IPS-18c (cell line): ENCODE results near the gene ANKS3.

Experiments
- H3K4me3 ChIP-seq: 2 replicates; pipeline ENCODE4 v1.7.0; 2013; ENCODE audit warnings: low read depth, mild to moderate bottlenecking, low read length, moderate library complexity; ENCODE audit not compliant: insufficient read depth
- H3K9me3 ChIP-seq: one replicate; pipeline ENCODE4 v1.6.1; 2013; ENCODE audit warnings: mild to moderate bottlenecking, low read length, moderate library complexity; ENCODE audit not compliant: control insufficient read depth, insufficient read depth

The ANKS3 gene, protein sequence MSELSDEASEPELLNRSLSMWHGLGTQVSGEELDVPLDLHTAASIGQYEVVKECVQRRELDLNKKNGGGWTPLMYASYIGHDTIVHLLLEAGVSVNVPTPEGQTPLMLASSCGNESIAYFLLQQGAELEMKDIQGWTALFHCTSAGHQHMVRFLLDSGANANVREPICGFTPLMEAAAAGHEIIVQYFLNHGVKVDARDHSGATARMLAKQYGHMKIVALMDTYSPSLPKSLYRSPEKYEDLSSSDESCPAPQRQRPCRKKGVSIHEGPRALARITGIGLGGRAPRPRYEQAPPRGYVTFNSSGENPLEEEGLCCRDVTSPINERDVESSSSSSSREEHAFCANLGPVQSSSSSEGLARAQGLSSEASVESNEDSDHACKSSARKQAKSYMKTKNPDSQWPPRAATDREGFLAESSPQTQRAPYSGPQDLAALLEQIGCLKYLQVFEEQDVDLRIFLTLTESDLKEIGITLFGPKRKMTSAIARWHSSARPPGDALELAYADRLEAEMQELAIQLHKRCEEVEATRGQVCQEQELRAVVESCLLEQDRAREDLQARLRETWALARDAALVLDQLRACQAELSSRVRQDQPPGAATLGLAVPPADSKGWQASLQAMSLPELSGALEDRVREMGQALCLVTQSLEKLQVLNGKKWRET

DNA sequence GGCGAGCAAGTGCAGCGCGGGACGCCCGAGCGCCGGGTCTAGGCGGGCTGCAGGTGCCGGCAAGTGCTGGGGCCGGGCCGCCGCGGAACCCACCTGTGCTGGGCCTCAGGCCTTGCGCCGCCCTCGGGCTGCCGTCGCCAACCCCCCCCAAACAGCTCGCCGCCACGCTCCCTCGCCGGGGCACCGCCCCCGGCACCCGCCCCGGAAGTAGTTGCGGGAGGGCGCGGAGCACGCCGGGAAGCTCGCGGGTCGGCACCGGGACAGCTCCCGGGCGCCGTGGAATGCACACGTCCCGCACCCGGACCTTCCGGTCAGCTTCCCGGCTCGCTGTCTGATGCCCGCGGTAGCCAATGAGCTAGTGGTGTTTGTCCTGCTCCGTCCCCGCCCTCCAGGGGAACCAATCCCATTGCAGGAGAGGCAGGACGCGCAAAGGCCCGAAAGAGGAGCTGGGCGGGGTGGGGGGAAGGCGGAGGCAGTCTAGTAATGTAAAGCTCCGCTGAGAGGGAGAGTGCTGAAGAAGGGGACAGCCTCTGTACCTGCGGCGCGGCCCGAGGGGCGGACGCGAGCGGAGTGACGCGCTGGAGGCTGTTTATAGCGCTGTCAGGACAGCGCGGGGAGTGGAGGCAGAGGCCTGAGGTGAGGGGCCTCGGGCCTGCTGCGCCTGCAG, at the start of gene ANKS3, which contains the start of gene DNAAF8:
TSS of gene ANKS3 (minus strand) at position 209 of the 667 bp plus-strand sequence. CDS start 4,122 bp downstream, outside the sequence.
TSS of gene DNAAF8 (plus strand) at position 475 of the 667 bp plus-strand sequence. CDS start 1,978 bp downstream, outside the sequence.
- Histone ChIP-seq H3K9me3 (no peaks in the 10 kb centered on the region), H3K4me3 (peak within 1 kb of the TSS; percentile 98)

GRCh38 chr16:4783251-4783950, 49.3 kb upstream of the ANKS3 start:
- peaks cover 2% of the 10 kb centered on the region for H3K9me3 ChIP-seq
- H3K4me3 ChIP-seq: no peak overlapping the region

DNA sequence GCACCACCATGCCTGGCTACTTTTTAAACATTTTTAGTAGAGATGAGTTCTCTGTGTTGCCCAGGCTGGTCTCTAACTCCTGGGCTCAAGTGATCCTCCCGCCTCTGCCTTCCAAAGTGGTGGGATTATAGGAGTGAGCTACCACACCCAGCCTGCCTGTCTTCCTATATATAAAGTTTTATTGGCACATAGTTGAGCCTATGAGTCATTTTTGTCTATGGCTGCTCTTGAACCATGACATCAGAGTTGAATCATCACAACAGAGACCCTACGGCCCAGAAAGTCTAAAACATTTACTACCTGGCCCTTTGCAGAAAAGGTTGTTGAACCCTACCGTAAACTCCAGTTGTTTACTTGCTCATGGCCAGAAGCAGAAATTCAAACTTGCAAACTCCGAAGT, 46.2 kb upstream of the ANKS3 start:
- H3K9me3 ChIP-seq: peaks cover 2% of the 10 kb centered on the region
- no peak overlapping the region for H3K4me3 ChIP-seq

DNA sequence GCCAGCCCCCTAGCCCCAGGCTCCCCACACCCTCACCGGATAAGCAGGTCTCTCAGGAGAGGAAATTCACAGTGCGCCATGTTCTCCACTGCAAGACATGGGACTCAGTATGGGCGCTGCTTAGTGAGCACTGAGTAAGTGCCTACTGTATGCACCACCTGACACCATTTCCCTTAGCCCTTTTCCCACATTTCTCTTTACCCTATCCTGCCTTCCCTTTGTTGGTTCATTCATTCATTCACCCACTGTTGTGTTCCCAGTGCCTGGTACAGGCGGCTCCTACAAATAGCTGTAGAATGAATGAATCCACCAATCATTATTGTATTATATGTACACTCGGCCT, 44.0 kb upstream of the ANKS3 start:
- H3K4me3 ChIP-seq: no peak overlapping the region
- H3K9me3 ChIP-seq: no peaks in the 10 kb centered on the region

GRCh38 chr16:4777339-4778049, 43.4 kb upstream of the ANKS3 start:
- H3K4me3 ChIP-seq: no peak overlapping the region

DNA sequence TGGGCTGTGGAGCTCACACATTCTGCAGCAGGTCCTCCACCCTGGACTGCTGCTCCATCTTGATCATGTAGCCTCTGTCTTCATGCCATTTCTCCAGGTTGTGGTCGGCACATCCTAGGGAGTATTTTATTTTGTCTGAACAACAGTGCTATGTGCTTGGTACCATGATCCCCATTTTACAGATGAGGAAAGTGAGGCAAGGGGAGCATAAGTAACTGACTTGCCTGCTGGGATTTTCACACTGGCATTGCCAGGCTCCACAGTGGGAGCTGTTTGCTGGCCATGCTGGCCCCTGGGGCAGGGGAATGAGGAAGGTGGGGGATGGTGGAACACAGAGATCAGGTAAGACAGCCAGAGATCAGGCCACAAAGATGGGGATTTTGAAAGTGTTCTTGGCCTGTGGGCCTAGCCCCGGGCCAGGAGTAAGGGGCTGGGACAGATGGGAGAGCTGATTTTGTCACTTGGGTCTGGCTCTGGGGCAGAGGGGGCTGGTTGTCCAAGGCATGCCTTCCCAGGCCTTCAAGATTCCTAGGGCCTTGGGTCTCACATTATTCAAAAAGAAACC, 42.2 kb upstream of the ANKS3 start:
- no peak overlapping the region for H3K4me3 ChIP-seq

More at GRCh38 chr16:4777339-4778049, 43.4 kb upstream of the ANKS3 start:
- H3K9me3 ChIP-seq: no peaks in the 10 kb centered on the region

GRCh38 chr16:4775005-4775404, 40.9 kb upstream of the ANKS3 start:
- H3K9me3 ChIP-seq: no peaks in the 10 kb centered on the region

More for the DNA sequence above, 42.2 kb upstream of the ANKS3 start:
- H3K9me3 ChIP-seq: no peaks in the 10 kb centered on the region

DNA sequence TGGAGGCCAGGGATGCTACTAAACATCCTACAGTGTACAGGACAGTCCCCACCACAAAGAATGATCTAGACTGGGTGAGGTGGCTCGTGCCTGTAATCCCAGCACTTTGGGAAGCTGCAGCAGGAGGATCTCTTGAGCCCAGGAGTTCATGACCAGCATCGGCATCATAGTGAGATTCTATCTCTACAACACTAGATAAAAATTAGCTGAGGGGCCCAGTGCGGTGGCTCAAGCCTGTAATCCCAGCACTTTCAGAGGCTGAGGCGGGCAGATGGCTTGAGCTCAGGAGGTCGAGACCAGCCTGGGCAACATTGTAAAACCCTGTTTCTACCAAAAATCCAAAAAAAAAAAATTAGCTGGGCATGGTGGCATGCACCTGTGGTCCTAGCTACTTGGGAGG, 38.3 kb upstream of the ANKS3 start:
- Histone ChIP-seq H3K9me3 (no peaks in the 10 kb centered on the region), H3K4me3 (no peak overlapping the region)

More at GRCh38 chr16:4775005-4775404, 40.9 kb upstream of the ANKS3 start:
- no peak overlapping the region for H3K4me3 ChIP-seq

- Histone ChIP-seq H3K4me3 (no peak overlapping the region), H3K9me3 (no peaks in the 10 kb centered on the region)
Measured at GRCh38 chr16:4771646-4772045, 37.6 kb upstream of the ANKS3 start.

- peak overlapping the region; percentile 64; the same call in 1 of the 2 replicates for H3K4me3 ChIP-seq
- no peaks in the 10 kb centered on the region for H3K9me3 ChIP-seq
Measured at GRCh38 chr16:4769306-4769638, 35.2 kb upstream of the ANKS3 start.

- no peaks in the 10 kb centered on the region for H3K9me3 ChIP-seq
Measured at GRCh38 chr16:4768549-4769305, 34.7 kb upstream of the ANKS3 start.

GRCh38 chr16:4767872-4768548, 33.9 kb upstream of the ANKS3 start:
- H3K4me3 ChIP-seq: peak overlapping the region; percentile 66
- no peaks in the 10 kb centered on the region for H3K9me3 ChIP-seq

More at GRCh38 chr16:4768549-4769305, 34.7 kb upstream of the ANKS3 start:
- H3K4me3 ChIP-seq: peak overlapping the region; percentile 66

GRCh38 chr16:4766875-4767628, 33.0 kb upstream of the ANKS3 start, which contains the start of gene ZNF500:
Gene ZNF500 (minus strand): TSS chr16:4767162. CDS start chr16:4765978, 1,184 bp downstream.
- no peaks in the 10 kb centered on the region for H3K9me3 ChIP-seq
- peak within 1 kb of the TSS; percentile 87 for H3K4me3 ChIP-seq

- H3K4me3 ChIP-seq: peak overlapping the region; percentile 87
Measured at GRCh38 chr16:4765511-4766474, 31.7 kb upstream of the ANKS3 start.

More at GRCh38 chr16:4765511-4766474, 31.7 kb upstream of the ANKS3 start:
- no peaks in the 10 kb centered on the region for H3K9me3 ChIP-seq
